Glutamatergic neuron (in vitro differentiated cells): ENCODE measurements around the gene TIMM8B. TPM values are rescaled to one million over a fixed set of nuclear protein-coding genes. Genes with fewer than 3 reads are reported as not detected.
"Not testable (repeated sequence)": the region's sequence is repeated elsewhere in the genome, so short reads cannot be mapped to it uniquely, and the experiment has no call there.

Experiments used
- DNase-seq: peaks from one replicate; pipeline ENCODE4 v3.0.0; 2022
- H3K27ac Mint-ChIP-seq: one replicate; pipeline ENCODE4 v1.8.0; 2020; ENCODE audit warnings: mild to moderate bottlenecking, mixed read lengths, inconsistent platforms; ENCODE audit not compliant: unreplicated experiment
- H3K27me3 Mint-ChIP-seq: one replicate; pipeline ENCODE4 v1.8.0; 2020; ENCODE audit warnings: mild to moderate bottlenecking, moderate library complexity, mixed read lengths, inconsistent platforms; ENCODE audit not compliant: unreplicated experiment
- H3K36me3 Mint-ChIP-seq: one replicate; pipeline ENCODE4 v1.8.0; 2020; ENCODE audit warnings: mild to moderate bottlenecking, mixed read lengths, inconsistent platforms; ENCODE audit not compliant: unreplicated experiment
- H3K4me1 Mint-ChIP-seq: one replicate; pipeline ENCODE4 v1.8.0; 2020; ENCODE audit warnings: mild to moderate bottlenecking, low read depth, mixed read lengths, inconsistent platforms; ENCODE audit not compliant: unreplicated experiment
- H3K4me3 Mint-ChIP-seq: one replicate; pipeline ENCODE4 v1.8.0; 2020; ENCODE audit warnings: mild to moderate bottlenecking, mixed read lengths, inconsistent platforms; ENCODE audit not compliant: unreplicated experiment
- H3K9me3 Mint-ChIP-seq: one replicate; pipeline ENCODE4 v1.8.0; 2020; ENCODE audit warnings: mild to moderate bottlenecking, moderate library complexity, mixed read lengths, inconsistent platforms; ENCODE audit not compliant: unreplicated experiment
- CTCF ChIP-seq: fragments of 200-600 bp; sonication (generic); IDR thresholded peaks from one replicate; pipeline ENCODE4 v1.5.0; 2021; ENCODE audit not compliant: partially characterized antibody, unreplicated experiment
- total RNA-seq: library from RNA; stranded (reverse); fragmentation: NEBNext Ultra II Directional; extraction: Animal tissue kit (Norgen Biotek cat#: 25700); gene quantifications from one replicate; pipeline ENCODE4 v1.2.1, GENCODE V29; 2021; ENCODE audit not compliant: unreplicated experiment

TIMM8B gene
- total RNA-seq, 1 donor from 2014 or later = 88.9 TPM

- no peaks in the 10 kb centered on the region for H3K4me1 Mint-ChIP-seq
- H3K9me3 Mint-ChIP-seq = no peaks in the 10 kb centered on the region
- peaks cover 4% of the 10 kb centered on the region for H3K36me3 Mint-ChIP-seq
- no peak overlapping the region for H3K27ac Mint-ChIP-seq
- DNase-seq = no peak
- H3K4me3 Mint-ChIP-seq = no peak overlapping the region
- TF ChIP-seq CTCF = no peak
- peaks cover 2% of the 10 kb centered on the region for H3K27me3 Mint-ChIP-seq
These were observed 29.4 kb downstream of the TIMM8B start for GRCh38 chr11:112057170-112057569.

GRCh38 chr11:112051768-112052167 is 34.8 kb downstream of the TIMM8B start:
- Mint-ChIP-seq H3K9me3 (peaks cover 2% of the 10 kb centered on the region), H3K36me3 (peaks cover 12% of the 10 kb centered on the region), H3K27ac (no peak overlapping the region), H3K27me3 (peaks cover 2% of the 10 kb centered on the region), H3K4me3 (no peak overlapping the region), H3K4me1 (no peaks in the 10 kb centered on the region)
- DNase-seq = no peak
- no peak for TF ChIP-seq CTCF

- peaks cover 2% of the 10 kb centered on the region for H3K27me3 Mint-ChIP-seq
- peaks cover 15% of the 10 kb centered on the region for H3K36me3 Mint-ChIP-seq
- no peak for DNase-seq
- peaks cover 3% of the 10 kb centered on the region for H3K9me3 Mint-ChIP-seq
- no peak for TF ChIP-seq CTCF
- no peaks in the 10 kb centered on the region for H3K4me1 Mint-ChIP-seq
- no peak overlapping the region for H3K27ac Mint-ChIP-seq
- H3K4me3 Mint-ChIP-seq = no peak overlapping the region
These were observed 35.8 kb downstream of the TIMM8B start for GRCh38 chr11:112050721-112051120.

- TF ChIP-seq CTCF = no peak
- H3K9me3 Mint-ChIP-seq = peaks cover 3% of the 10 kb centered on the region
- H3K4me1 Mint-ChIP-seq = no peaks in the 10 kb centered on the region
- H3K4me3 Mint-ChIP-seq = no peak overlapping the region
- DNase-seq = no peak
- no peaks in the 10 kb centered on the region for H3K27me3 Mint-ChIP-seq
- peaks cover 11% of the 10 kb centered on the region for H3K36me3 Mint-ChIP-seq
- H3K27ac Mint-ChIP-seq = no peak overlapping the region
These were observed 36.8 kb downstream of the TIMM8B start for GRCh38 chr11:112049777-112050176.

GRCh38 chr11:112048256-112048655 is 38.3 kb downstream of the TIMM8B start:
- H3K9me3 Mint-ChIP-seq, H3K4me3 Mint-ChIP-seq, H3K4me1 Mint-ChIP-seq, H3K27ac Mint-ChIP-seq, DNase-seq, H3K27me3 Mint-ChIP-seq: not testable (repeated sequence)
- H3K36me3 Mint-ChIP-seq = peaks cover 11% of the 10 kb centered on the region

GRCh38 chr11:112046647-112047046 is 39.9 kb downstream of the TIMM8B start:
- H3K4me1 Mint-ChIP-seq, H3K27me3 Mint-ChIP-seq, H3K9me3 Mint-ChIP-seq, H3K4me3 Mint-ChIP-seq, H3K27ac Mint-ChIP-seq, DNase-seq: not testable (repeated sequence)
- peaks cover 11% of the 10 kb centered on the region for H3K36me3 Mint-ChIP-seq
